ENCODE data around the gene SKOR1. TPM values are rescaled to one million over a fixed set of nuclear protein-coding genes. Genes with fewer than 3 reads are reported as not detected.

The SKOR1 gene
- total and polyA plus RNA-seq, 2 experiments from 2014 or later = 0.23 to 0.52 TPM

GRCh38 chr15:67801142-67801541 is 24.2 kb upstream of the SKOR1 start:
- Histone ChIP-seq H3K79me2 (no peaks in the 10 kb centered on the region), H3K27me3 (no peaks in the 10 kb centered on the region), H3K4me1 (ENCODE audit: insufficient read depth) (no peaks in the 10 kb centered on the region), H3K27ac (no peak overlapping the region), H3K9me3 (ENCODE audit: low read depth) (no peaks in the 10 kb centered on the region), H3K4me2 (no peak overlapping the region), H2AFZ (no peak overlapping the region), H3K4me3 (no peak overlapping the region), H4K20me1 (ENCODE audit: insufficient read depth, poor library complexity, severe bottlenecking) (no peaks in the 10 kb centered on the region), H3K9me2 (replicated peaks; ENCODE audit: insufficient read depth) (no peaks in the 10 kb centered on the region), H3K36me3 (replicated peaks; ENCODE audit: insufficient read depth, low read depth) (no peaks in the 10 kb centered on the region)
- TF ChIP-seq EZH2phosphoT487 (IDR thresholded peaks at IDR 0.05; ENCODE audit: low read depth, severe bottlenecking, unreplicated experiment) (no peak), EZH2 (IDR thresholded peaks at IDR 0.05; ENCODE audit: borderline replicate concordance) (no peak), CTCF (IDR thresholded peaks at IDR 0.05; ENCODE audit: poor library complexity) (no peak)
- WGBS (ENCODE audit: low lambda C conversion rate, missing lambda C conversion rate) = 88% methylated on average over 2 of the region's 2 CpGs
- DNase-seq (ENCODE audit: low spot score) = no peak

DNA sequence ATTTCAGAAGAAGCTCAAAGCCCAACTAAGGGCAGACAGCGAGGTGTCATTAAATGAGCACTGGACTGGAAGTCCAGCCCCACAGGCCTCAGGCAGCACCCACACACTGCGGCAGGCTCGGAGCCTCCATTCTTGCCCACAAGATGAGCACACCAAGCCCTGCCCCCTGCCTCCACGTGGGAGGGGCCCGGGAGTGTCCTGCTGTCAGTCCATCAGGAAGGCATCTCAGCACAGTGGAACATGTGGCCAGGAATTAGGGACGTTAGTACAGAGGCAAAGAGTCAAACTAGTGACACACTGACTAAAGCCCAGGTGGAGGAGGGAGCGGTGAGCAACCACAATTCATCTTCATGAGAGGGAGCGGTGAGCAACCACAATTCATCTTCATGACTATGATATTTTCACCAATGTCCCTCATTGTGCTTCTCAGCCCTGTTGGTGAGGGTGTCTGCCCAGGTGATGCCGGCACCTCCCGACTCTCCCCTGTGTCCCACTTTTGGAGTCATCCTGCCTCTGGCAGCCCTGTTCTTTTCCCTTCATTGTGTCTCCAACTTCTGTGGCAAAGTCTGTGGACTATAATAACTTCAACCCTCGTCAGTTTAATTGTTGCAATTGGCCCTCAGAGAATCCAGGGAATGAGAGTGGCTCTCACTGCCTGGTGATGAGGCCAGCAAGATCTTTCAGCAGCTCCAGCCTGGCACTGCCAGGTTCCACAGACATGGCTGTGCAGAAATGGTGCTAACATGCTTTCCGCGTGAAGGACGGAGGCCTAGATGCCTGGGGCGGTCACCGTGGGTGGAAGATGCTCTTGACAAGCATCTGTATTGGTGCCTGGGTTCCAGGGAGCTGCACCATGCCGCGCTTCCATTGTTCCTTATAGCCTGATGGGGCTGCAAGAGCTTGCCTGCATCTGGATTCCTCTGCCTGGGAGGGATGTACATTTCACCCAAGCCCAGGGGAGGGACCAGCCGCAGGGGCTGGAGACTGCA is 23.1 kb upstream of the SKOR1 start:
- no peaks in the 10 kb centered on the region for H3K79me2 ChIP-seq

DNA sequence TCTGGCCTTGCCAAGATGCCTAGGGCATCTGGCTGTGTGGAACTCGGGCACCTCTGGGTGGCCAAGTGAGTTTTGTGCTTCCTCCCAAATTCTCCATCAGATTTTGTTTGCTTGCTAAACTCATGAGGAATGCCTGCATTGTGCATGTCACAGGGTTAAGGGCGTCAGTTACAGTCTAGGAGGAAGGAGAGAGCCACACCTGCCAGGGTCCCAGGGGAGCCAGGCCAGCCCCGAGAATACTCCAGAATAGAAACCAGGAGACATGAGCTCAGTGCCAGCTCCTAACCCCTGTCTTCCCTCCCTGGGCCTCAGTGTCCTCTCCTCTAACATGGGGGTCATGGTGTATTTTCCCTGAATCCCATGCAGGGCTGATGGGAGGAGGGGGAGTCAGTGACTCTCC is 22.0 kb upstream of the SKOR1 start:
- no peaks in the 10 kb centered on the region for H3K9me3 ChIP-seq (ENCODE audit: low read depth)
- WGBS (ENCODE audit: low lambda C conversion rate, missing lambda C conversion rate) = 95% methylated on average over 3 of the region's 3 CpGs
- H3K27ac ChIP-seq = no peak overlapping the region
- no peak for DNase-seq (ENCODE audit: low spot score)
- no peaks in the 10 kb centered on the region for H3K79me2 ChIP-seq
- H2AFZ ChIP-seq = no peak overlapping the region
- H3K4me3 ChIP-seq = no peak overlapping the region
- no peaks in the 10 kb centered on the region for H3K27me3 ChIP-seq
- no peaks in the 10 kb centered on the region for H3K36me3 ChIP-seq (replicated peaks; ENCODE audit: insufficient read depth, low read depth)
- no peaks in the 10 kb centered on the region for H3K9me2 ChIP-seq (replicated peaks; ENCODE audit: insufficient read depth)
- no peaks in the 10 kb centered on the region for H4K20me1 ChIP-seq (ENCODE audit: insufficient read depth, poor library complexity, severe bottlenecking)
- H3K4me1 ChIP-seq (ENCODE audit: insufficient read depth) = no peaks in the 10 kb centered on the region
- TF ChIP-seq EZH2 (IDR thresholded peaks at IDR 0.05; ENCODE audit: borderline replicate concordance) = no peak
- TF ChIP-seq EZH2phosphoT487 (IDR thresholded peaks at IDR 0.05; ENCODE audit: low read depth, severe bottlenecking, unreplicated experiment) = no peak
- no peak for TF ChIP-seq CTCF (IDR thresholded peaks at IDR 0.05; ENCODE audit: poor library complexity)
- H3K4me2 ChIP-seq = no peak overlapping the region

More for the DNA sequence above, 23.1 kb upstream of the SKOR1 start:
- Histone ChIP-seq H3K27me3 (no peaks in the 10 kb centered on the region), H2AFZ (no peak overlapping the region), H3K9me2 (replicated peaks; ENCODE audit: insufficient read depth) (no peaks in the 10 kb centered on the region), H3K9me3 (ENCODE audit: low read depth) (no peaks in the 10 kb centered on the region), H3K27ac (no peak overlapping the region), H3K4me2 (no peak overlapping the region), H3K4me3 (no peak overlapping the region), H3K4me1 (ENCODE audit: insufficient read depth) (no peaks in the 10 kb centered on the region), H3K36me3 (replicated peaks; ENCODE audit: insufficient read depth, low read depth) (no peaks in the 10 kb centered on the region), H4K20me1 (ENCODE audit: insufficient read depth, poor library complexity, severe bottlenecking) (no peaks in the 10 kb centered on the region)
- TF ChIP-seq EZH2phosphoT487 (IDR thresholded peaks at IDR 0.05; ENCODE audit: low read depth, severe bottlenecking, unreplicated experiment) = no peak
- no peak for TF ChIP-seq CTCF (IDR thresholded peaks at IDR 0.05; ENCODE audit: poor library complexity)
- no peak for TF ChIP-seq EZH2 (IDR thresholded peaks at IDR 0.05; ENCODE audit: borderline replicate concordance)
- DNase-seq (ENCODE audit: low spot score) = no peak
- WGBS (ENCODE audit: low lambda C conversion rate, missing lambda C conversion rate) = 89% methylated on average over 19 of the region's 19 CpGs
